ENCODE measurements around the gene FRMD5.

Gene FRMD5

DNA sequence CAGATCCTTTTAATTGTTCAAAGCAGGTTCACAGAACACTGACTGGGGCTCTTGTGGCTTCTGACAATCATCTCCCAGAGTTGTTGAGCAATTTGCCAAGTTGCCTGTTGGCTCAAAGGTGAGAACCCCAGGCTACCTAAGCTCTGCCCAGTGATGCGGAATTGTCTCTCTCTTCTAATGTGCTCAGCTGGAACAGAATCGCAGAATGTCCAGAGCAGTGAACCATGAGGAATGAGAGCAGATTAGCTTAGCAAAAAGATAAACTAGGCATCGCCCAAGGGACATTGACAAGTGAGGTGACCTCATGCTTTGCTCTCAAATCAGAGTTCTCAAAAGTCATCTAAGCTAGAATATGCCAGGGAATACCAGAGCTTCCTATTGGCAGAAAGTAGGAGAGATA, 220.2 kb downstream of the FRMD5 start:
- H3K4me3 Mint-ChIP-seq = no peak overlapping the region
- peaks cover 7% of the 10 kb centered on the region for H3K9me3 Mint-ChIP-seq (ENCODE audit: low read depth)
- peaks cover 2% of the 10 kb centered on the region for H3K36me3 Mint-ChIP-seq
- H3K4me1 Mint-ChIP-seq (ENCODE audit: low read depth) = peaks cover 16% of the 10 kb centered on the region
- H3K27ac Mint-ChIP-seq = no peak overlapping the region
- no peaks in the 10 kb centered on the region for H3K27me3 Mint-ChIP-seq

- Mint-ChIP-seq H3K4me3 (no peak overlapping the region), H3K27me3 (peaks cover 7% of the 10 kb centered on the region), H3K36me3 (no peaks in the 10 kb centered on the region), H3K4me1 (ENCODE audit: low read depth) (peaks cover 2% of the 10 kb centered on the region), H3K9me3 (ENCODE audit: low read depth) (no peaks in the 10 kb centered on the region), H3K27ac (no peak overlapping the region)
These were observed 225.2 kb downstream of the FRMD5 start for GRCh38 chr15:43969802-43970375.

GRCh38 chr15:43968551-43968950, 226.5 kb downstream of the FRMD5 start:
- H3K27me3 Mint-ChIP-seq = peaks cover 8% of the 10 kb centered on the region

DNA sequence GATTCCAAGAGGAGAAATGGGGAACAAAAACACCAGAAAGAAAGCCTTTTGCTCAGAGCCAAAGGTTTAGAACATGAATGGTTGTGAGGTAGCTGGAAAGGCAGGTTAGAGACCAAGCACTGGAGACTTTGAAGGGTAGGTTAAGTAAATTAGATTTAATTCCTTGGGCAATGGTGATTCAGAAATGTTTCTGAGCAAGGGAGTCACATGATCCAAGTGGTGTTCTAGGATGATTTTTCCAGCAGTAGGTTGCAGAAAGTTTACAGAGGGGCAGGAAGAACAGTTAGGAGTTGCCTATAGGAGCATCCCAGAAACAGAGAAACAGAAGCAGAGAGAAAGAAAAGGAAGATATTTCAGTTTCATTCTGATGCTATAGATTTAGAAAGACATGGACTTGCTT, 228.4 kb downstream of the FRMD5 start:
- no peak overlapping the region for H3K27ac Mint-ChIP-seq
- no peak overlapping the region for H3K4me3 Mint-ChIP-seq
- H3K36me3 Mint-ChIP-seq = no peaks in the 10 kb centered on the region
- H3K4me1 Mint-ChIP-seq (ENCODE audit: low read depth) = no peaks in the 10 kb centered on the region
- H3K27me3 Mint-ChIP-seq = peaks cover 8% of the 10 kb centered on the region
- no peaks in the 10 kb centered on the region for H3K9me3 Mint-ChIP-seq (ENCODE audit: low read depth)

More at GRCh38 chr15:43968551-43968950, 226.5 kb downstream of the FRMD5 start:
- Mint-ChIP-seq H3K36me3 (no peaks in the 10 kb centered on the region), H3K9me3 (ENCODE audit: low read depth) (no peaks in the 10 kb centered on the region), H3K27ac (no peak overlapping the region), H3K4me1 (ENCODE audit: low read depth) (no peaks in the 10 kb centered on the region), H3K4me3 (no peak overlapping the region)

GRCh38 chr15:43958861-43959330, 236.2 kb downstream of the FRMD5 start:
- H3K4me1 Mint-ChIP-seq (ENCODE audit: low read depth) = peaks cover 5% of the 10 kb centered on the region
- H3K9me3 Mint-ChIP-seq (ENCODE audit: low read depth) = no peaks in the 10 kb centered on the region
- H3K27me3 Mint-ChIP-seq = peaks cover 13% of the 10 kb centered on the region
- no peak overlapping the region for H3K4me3 Mint-ChIP-seq
- H3K36me3 Mint-ChIP-seq = peaks cover 2% of the 10 kb centered on the region
- H3K27ac Mint-ChIP-seq = no peak overlapping the region

DNA sequence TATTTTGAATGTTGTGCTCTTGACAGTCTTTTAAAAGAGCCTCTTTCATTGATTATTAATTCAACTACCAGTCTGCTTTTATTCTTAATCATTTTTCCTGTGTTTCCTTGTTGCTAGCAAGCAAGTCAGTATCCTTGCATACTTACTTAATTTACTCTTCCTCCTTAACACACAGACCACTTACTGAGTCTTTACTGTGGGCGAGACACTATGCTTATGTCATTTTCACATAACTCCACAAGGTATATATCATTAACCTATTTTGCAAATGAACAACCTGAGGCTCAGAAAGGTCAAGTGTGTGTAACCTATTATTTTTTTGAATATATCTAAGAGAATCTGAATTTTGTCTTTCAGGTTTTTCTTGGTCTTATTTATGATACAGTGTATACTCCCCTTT, 237.3 kb downstream of the FRMD5 start:
- Mint-ChIP-seq H3K36me3 (peaks cover 2% of the 10 kb centered on the region), H3K9me3 (ENCODE audit: low read depth) (no peaks in the 10 kb centered on the region), H3K27me3 (peaks cover 11% of the 10 kb centered on the region), H3K4me3 (no peak overlapping the region), H3K27ac (no peak overlapping the region), H3K4me1 (ENCODE audit: low read depth) (peaks cover 5% of the 10 kb centered on the region)

DNA sequence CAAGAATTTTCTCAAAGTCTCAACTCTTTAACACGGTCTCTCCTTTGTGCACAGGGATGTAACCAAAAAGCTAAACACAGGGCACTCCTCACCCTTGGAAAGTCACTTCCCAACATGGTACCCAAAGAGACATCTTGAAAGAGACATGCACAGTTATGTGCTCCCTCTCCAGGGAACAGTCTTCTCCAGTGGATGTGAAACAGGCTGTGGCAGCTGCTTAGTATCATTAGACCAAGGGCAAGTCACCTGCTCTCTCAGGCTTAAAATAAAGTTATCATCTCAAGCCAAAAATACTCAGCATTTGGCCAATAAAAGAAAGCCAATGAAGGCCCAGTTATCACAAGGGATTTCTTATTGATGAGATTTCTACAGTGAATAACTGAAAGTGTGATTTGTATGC, 239.9 kb downstream of the FRMD5 start:
- H3K27me3 Mint-ChIP-seq = peaks cover 9% of the 10 kb centered on the region
- H3K36me3 Mint-ChIP-seq = peaks cover 2% of the 10 kb centered on the region
- no peaks in the 10 kb centered on the region for H3K9me3 Mint-ChIP-seq (ENCODE audit: low read depth)
- no peak overlapping the region for H3K4me3 Mint-ChIP-seq
- H3K27ac Mint-ChIP-seq = peak overlapping the region; percentile 58
- H3K4me1 Mint-ChIP-seq (ENCODE audit: low read depth) = peaks cover 5% of the 10 kb centered on the region

DNA sequence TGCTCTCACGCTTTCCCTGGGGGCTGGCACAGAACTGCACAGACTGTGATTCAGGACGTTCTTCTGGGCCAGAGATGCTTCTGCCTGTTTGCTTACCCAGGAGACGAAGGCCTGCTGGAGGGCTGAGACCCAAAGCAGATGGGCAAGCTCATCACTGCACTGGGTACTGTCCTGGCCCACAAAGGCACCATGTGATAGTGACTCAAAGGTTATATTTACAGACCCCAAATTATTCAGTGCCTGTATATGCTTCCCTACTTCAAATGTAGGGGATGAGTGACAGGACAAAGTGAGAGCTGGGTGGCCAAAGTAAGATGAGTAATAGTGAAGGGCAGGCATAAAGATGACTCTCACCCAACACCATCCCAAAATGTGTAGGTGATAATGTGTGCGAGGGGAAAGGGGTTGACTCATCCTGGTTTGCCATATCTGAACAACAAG, 240.9 kb downstream of the FRMD5 start:
- H3K27me3 Mint-ChIP-seq = peaks cover 9% of the 10 kb centered on the region
- H3K36me3 Mint-ChIP-seq = peaks cover 2% of the 10 kb centered on the region
- no peaks in the 10 kb centered on the region for H3K9me3 Mint-ChIP-seq (ENCODE audit: low read depth)
- H3K4me1 Mint-ChIP-seq (ENCODE audit: low read depth) = peaks cover 6% of the 10 kb centered on the region
- peak overlapping the region; percentile 66 for H3K27ac Mint-ChIP-seq
- H3K4me3 Mint-ChIP-seq = no peak overlapping the region

DNA sequence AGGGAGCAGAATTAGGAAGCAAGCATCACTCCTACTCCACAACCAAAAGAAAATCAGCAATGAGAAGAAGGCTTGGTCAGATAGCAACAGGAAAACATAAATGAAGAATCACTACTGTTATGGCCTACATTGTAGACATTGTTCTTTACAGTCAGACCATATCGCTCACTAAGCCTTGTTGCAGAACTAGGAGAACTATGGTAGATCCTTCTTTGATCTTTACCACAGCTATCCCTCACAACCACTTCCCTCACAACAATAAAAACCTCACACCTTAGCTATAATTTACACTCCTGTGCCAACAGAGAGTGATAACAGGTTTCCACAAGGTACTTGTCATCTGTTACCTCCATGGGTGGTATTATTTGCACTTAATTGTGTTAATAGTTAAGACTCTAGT, 241.7 kb downstream of the FRMD5 start:
- Mint-ChIP-seq H3K27me3 (peaks cover 4% of the 10 kb centered on the region), H3K4me1 (ENCODE audit: low read depth) (peaks cover 12% of the 10 kb centered on the region), H3K4me3 (no peak overlapping the region), H3K9me3 (ENCODE audit: low read depth) (no peaks in the 10 kb centered on the region), H3K36me3 (peaks cover 2% of the 10 kb centered on the region), H3K27ac (no peak overlapping the region)

DNA sequence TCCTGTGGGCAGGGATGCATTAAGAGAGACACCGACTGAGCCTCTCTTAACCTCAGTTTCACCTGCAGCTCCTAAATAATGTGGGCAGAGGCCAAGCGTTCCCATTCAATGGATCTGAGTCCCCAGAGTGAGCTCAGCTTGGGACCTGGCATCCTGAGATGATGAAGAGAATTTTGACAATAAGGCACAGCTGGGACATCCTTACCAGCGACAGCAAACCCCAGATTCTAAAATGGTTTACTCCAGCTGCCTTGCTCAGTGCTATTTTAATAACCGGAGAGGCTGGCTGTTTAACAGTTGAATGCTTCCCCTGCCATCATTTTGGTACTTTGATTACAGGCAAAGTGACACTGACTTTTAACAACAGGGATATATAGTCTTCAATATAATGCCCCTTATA, 244.5 kb downstream of the FRMD5 start:
- H3K36me3 Mint-ChIP-seq = no peaks in the 10 kb centered on the region
- H3K27ac Mint-ChIP-seq = no peak overlapping the region
- peaks cover 4% of the 10 kb centered on the region for H3K27me3 Mint-ChIP-seq
- no peaks in the 10 kb centered on the region for H3K9me3 Mint-ChIP-seq (ENCODE audit: low read depth)
- peaks cover 12% of the 10 kb centered on the region for H3K4me1 Mint-ChIP-seq (ENCODE audit: low read depth)
- H3K4me3 Mint-ChIP-seq = no peak overlapping the region

- no peaks in the 10 kb centered on the region for H3K9me3 Mint-ChIP-seq (ENCODE audit: low read depth)
- peaks cover 4% of the 10 kb centered on the region for H3K27me3 Mint-ChIP-seq
- H3K4me1 Mint-ChIP-seq (ENCODE audit: low read depth) = peaks cover 7% of the 10 kb centered on the region
- no peaks in the 10 kb centered on the region for H3K36me3 Mint-ChIP-seq
- peak overlapping the region; percentile 41 for H3K27ac Mint-ChIP-seq
- H3K4me3 Mint-ChIP-seq = no peak overlapping the region
These were observed 246.3 kb downstream of the FRMD5 start for GRCh38 chr15:43948691-43949325.

GRCh38 chr15:43943511-43943910, 251.6 kb downstream of the FRMD5 start:
- Mint-ChIP-seq H3K4me3 (no peak overlapping the region), H3K27ac (no peak overlapping the region), H3K4me1 (ENCODE audit: low read depth) (peaks cover under 1% of the 10 kb centered on the region), H3K27me3 (peaks cover 4% of the 10 kb centered on the region), H3K36me3 (no peaks in the 10 kb centered on the region), H3K9me3 (ENCODE audit: low read depth) (no peaks in the 10 kb centered on the region)

DNA sequence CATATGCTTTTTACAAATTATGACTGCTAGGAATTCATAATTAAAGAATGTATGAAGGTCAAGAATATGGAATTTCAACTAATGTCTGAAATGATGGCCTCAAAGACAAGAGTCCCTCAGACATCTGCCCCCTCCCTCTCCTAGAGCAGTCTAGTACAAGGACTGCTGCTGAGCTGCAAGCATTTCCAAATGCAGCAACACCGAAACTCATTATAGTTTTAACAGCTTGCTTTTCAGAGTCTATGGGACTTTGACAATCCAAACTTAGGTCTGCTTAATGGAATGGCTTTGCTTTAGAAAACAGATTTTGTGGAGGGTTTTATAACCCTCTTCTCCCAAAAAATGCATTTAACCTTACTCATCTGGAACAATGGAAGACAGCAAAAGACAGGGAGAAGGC, 252.9 kb downstream of the FRMD5 start:
- H3K4me3 Mint-ChIP-seq = no peak overlapping the region
- no peaks in the 10 kb centered on the region for H3K4me1 Mint-ChIP-seq (ENCODE audit: low read depth)
- H3K36me3 Mint-ChIP-seq = no peaks in the 10 kb centered on the region
- H3K27me3 Mint-ChIP-seq = peaks cover 4% of the 10 kb centered on the region
- no peaks in the 10 kb centered on the region for H3K9me3 Mint-ChIP-seq (ENCODE audit: low read depth)
- H3K27ac Mint-ChIP-seq = no peak overlapping the region

DNA sequence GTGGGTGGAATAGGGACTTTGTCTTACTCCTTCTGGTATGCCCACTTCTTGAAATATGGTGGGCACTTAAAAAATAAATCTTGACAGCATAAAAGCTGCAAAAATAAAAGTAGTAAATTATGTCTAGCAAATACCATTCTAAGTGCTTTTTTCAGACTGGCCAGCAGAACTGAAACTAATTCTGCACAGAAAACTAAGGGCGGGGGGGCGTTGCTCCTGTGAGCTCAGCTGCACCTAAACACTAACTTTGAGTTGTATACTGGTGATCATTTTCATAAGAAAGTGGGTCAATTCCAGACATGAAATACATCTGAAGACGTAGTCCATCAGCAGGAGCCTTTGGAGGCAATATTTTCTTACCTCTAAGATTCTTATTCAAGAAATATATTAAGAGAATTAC, 253.5 kb downstream of the FRMD5 start:
- Mint-ChIP-seq H3K27me3 (peaks cover 4% of the 10 kb centered on the region), H3K36me3 (no peaks in the 10 kb centered on the region), H3K4me1 (ENCODE audit: low read depth) (no peaks in the 10 kb centered on the region), H3K9me3 (ENCODE audit: low read depth) (no peaks in the 10 kb centered on the region), H3K27ac (no peak overlapping the region), H3K4me3 (no peak overlapping the region)

DNA sequence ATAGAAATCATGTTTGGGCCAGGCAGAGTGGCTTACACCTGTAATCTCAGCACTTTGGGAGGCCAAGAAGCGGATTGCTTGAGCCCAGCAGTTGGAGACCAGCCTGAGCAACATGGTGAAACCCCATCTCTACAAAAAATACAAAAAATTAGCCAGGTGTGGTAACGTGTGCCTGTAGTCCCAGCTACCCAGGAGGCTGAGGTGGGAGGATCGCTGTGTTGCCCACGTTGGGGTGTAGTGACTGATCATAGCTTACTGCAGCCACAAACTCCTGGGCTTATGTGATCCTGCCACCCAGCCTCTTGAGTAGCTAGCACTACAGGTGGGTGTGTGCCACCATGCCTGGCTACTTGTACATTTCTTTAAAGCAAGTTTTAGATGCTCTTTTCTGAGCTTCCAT, 254.0 kb downstream of the FRMD5 start:
- H3K4me1 Mint-ChIP-seq (ENCODE audit: low read depth) = no peaks in the 10 kb centered on the region
- no peaks in the 10 kb centered on the region for H3K36me3 Mint-ChIP-seq
- H3K27me3 Mint-ChIP-seq = peaks cover 2% of the 10 kb centered on the region
- H3K27ac Mint-ChIP-seq = no peak overlapping the region
- no peak overlapping the region for H3K4me3 Mint-ChIP-seq
- H3K9me3 Mint-ChIP-seq (ENCODE audit: low read depth) = no peaks in the 10 kb centered on the region

DNA sequence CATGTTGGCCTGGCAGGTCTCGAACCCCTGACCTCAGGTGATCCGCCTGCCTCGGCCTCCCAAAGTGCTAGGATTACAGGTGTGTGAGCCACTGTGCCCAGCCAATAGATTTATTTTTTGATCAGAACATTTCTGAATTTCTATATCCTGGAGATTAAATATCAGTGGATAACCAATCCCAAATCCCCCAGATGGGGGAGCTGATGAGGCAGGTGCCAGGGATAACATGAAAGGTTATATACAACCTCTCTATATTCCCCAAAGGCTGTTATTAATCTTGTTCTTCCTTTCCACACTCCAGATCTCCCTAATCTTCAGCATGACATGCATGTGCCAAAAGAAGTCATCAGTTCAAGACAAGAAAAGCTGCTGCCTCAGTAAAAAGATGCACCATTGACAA, 256.0 kb downstream of the FRMD5 start:
- H3K27ac Mint-ChIP-seq = no peak overlapping the region
- no peak overlapping the region for H3K4me3 Mint-ChIP-seq
- H3K27me3 Mint-ChIP-seq = no peaks in the 10 kb centered on the region
- no peaks in the 10 kb centered on the region for H3K9me3 Mint-ChIP-seq (ENCODE audit: low read depth)
- H3K36me3 Mint-ChIP-seq = no peaks in the 10 kb centered on the region
- H3K4me1 Mint-ChIP-seq (ENCODE audit: low read depth) = no peaks in the 10 kb centered on the region

Data from activated naive CD8-positive, alpha-beta T cell (primary cell).